Amniotic epithelial cell (primary cell): Measurements from ENCODE around the gene ATP13A2.

ENCODE experiments used
- DNase-seq: peaks from one replicate; pipeline ENCODE4 v3.0.0-alpha.2; 2010; ENCODE audit warnings: low read depth

Gene ATP13A2

DNA sequence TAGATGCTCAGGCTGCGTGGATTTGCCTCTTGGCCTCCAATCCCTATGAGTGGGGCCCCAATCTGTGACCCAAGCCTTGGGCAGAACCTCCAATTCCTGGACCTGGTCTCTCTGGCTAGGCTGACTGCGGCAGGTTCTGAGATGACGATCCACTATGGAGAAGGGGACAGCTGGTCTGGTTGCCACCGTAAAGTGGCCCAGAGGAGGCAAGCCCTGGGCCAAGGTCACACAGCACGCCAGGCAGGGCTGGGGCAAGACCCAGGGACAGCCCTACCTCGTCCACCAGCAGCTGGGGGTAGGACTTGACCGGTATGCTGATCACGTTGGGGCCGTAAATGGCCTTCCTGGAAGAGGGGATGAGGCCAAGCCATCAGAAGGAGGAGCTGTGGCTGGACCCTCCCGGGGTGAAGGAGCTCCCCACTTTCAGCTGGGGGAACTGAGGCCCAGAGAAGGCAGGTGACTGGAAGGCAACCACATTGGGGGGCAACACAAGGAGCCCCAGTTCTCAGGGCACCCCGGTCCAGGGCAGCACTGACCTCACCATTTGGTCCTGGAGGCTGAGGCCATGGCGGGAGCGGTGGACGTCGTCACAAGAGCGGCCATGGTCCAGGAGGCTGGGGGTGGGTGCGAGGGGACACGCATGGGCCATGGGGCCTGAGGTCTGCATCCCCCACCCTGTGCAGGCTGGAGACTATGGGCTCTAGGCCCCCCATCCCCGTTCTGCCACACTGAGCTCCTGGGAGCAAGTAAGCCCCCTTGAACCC is 9.8 kb downstream of the ATP13A2 start:
- DNase-seq = no peak

DNA sequence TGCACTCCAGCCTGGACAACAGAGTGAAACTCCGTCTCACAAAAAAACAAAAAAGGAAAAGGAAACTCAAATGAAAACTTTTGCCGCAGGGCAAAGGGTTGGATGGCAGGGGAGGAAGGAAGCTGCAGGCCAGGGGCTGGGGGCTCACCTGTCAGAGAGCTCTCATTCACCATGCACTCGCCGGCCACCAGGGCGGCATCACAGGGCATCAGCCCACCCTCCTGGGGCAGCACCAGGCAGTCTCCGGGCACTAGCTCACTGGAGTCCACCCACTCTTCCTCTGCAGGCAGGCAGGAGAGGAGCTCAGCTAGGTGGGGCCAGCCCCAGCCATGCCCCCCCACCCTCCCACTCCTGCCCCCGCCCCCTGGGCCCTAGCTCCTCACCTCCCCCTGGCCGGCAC is 11.9 kb downstream of the ATP13A2 start:
- DNase-seq = no peak

DNA sequence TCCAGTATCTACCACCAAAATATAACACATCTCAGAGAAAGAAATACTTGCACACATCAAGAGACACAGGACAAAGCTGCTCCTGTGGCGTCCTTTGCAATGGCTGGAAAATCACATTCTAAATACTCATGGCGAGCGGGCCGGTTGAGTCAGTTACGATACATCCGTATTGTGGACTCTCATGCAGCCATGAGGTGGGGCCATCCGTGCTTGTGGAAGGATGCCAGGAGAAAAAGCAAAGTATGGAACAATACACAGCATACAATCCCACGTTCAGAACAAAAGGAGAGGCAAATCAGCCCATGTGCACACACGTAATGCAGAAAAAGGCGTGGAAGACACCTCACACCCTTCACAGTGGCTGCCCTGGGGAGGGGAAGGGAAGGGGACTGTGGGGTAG is 13.1 kb downstream of the ATP13A2 start:
- DNase-seq = no peak

DNA sequence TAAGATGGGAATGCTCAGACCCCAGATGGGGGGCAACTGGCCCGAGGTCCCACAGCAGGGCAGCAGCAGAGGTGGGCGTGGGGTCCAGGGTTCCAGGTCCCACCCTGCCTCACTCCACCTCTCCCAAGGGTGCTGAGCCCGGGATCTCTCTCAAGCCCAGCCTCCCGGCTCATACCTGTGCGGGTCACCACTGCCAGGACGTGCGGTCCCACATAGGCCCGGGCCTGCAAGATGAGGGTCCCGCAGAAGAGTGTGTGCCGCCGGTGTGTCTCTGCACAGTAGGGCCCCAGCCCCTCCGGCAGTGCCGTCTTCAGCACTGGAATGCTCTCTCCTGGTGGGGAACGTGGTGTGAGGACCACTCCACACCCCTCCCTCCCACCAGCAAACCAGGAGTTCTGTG is 14.9 kb downstream of the ATP13A2 start:
- no peak for DNase-seq

DNA sequence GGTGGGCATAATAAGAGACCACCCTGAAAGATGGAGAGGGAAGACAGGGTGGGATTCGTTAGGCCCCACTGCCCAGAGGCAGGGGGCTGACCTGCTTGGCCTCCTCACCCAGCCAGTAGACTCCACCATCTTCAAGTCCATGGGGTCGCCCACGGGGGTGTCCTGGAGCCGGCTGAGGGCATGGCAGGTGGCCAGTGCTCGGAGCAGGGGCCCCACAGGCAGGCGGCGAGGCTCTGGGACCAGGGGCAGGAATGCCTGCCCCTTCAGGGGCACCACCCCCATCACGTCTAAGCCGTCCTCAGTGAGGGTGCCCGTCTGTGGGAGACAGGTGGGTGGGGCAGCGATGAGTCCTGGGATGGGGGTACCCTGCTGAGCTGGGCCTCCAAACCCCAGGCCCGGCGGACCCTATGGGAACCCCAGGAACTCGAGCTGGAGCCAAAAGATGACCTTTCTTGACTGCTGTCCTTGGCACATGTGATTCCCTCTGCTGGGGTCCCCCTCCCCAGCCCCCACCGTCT is 18.1 kb downstream of the ATP13A2 start:
- no peak for DNase-seq

DNA sequence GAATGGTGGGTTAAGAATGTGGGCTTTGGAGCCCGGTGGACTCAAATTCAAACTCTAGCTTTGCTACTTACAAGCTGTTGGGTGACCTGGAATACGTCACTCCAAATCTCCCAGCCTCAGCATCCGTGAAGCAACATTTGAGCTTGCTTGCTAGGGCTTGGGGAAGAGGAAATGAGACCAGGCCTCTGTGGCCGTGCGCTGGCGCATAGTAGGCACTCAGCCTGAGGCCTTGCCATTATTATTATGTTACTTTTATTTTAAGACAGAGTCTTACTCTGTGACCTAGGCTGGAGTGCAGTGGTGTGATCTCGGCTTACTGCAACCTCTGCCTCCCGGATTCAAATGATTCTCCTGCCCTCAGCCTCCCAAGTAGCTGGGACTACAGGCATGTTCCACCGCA is 19.1 kb downstream of the ATP13A2 start:
- no peak for DNase-seq

DNA sequence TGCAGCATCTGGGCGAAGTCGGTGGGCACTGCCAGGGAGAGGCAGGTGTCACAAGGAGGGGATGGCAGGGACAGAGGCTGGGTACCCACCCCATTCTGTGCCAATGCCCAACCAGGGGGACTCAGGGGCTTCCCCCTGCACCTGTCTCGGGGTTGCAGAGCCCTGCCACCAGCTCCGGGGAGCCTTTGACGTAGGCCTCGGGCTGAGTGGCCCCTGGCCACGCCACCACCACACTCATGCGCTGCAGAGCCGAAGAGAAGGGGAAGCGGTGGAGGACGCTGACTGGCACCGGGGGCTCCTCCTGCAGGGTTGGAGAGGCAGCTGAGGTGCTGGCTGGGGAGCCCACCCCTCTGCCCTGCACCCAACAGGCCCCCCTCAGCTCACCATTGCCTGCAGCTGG is 19.6 kb downstream of the ATP13A2 start:
- DNase-seq = no peak

DNA sequence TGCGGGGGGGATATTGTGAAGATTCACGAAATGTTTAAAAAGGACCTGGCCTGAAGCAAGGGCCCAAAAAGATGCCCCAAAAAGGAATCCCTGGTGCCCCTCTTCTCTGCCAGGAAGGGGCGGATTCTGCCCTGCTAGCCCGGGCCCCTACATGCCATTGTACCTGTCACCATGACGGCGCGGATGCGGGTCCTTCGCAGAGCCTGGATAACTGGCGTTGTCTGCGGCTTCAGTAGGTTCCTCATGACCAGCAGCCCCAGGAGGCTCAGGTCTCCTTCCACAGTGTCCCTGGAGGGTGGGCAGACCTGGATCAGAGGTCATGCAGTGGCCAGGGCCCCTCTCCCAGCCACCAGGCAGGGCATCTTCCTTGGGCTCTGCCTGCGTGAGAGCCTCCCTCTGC is 20.2 kb downstream of the ATP13A2 start:
- no peak for DNase-seq

DNA sequence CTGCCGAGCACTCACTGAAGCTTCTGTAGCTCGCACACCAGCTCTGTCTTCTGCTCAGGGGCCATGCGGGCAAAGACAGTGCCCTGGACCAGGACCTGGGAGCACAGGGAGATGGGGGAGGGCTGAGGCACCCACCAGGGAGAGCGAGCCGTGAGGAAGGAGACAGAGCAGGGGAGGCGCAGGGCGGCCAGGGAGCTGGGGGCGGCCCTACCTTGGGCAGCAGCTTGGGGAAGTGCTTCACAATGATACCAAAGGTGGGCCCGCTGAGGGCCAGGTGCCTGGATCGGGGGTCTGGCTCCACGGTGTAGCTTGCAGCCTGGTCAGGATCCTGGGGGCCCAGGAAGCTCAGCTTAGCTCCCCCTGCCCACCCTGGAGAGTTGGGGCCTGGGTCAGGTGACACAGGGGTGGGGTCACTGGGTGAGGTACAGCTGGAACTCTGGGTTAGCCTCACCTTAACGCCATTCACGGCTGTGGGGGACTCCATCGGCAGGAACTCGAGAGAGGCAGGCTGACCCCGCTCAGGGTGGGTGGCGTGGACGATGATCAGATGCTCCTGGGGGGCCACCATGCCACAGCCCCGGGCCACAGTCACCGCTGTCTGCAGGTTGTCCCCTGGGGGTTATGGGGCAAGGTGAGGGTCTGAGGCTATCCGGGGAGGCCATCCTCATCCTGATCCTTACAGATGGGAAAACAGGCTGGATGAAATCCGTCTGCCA is 21.9 kb downstream of the ATP13A2 start:
- DNase-seq = no peak

DNA sequence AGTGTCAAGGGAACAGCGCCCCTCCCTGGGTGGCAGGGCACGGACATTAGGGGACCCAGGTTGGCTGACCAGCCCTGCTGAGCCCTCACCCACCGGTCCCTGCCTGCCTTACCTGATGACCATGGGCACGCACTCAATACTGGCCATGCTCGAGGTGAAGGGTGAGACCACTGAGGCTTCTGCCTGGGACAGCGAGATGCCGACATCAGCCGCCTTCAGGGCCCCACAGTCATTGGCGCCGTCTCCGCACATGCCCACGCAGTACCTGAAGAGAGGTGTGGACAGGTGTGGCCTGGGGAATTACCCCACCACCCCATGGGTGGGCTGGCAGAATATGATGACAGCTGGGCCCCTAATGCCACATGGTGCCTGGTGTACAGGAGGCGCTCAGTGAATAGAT is 23.5 kb downstream of the ATP13A2 start:
- DNase-seq = no peak

DNA sequence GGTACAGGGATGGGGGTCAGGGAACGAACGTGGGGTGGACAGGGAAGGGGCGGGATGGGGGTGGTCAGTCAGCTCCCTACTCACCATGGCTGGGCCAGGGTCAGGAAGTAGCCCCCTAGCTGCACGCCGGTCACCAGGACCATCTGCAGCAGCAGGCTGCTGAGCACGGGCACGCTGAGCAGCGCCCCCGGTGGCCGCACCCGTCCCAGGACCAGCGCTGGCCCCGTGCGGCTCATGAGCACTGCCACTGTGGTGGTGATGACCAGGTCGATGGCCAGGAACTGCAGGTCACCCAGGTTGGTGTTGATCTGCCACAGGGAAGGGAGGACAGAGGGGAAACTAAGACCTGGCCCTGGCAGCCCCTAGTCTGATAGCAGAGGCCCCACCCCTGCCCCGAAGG is 24.8 kb downstream of the ATP13A2 start:
- DNase-seq = no peak

DNA sequence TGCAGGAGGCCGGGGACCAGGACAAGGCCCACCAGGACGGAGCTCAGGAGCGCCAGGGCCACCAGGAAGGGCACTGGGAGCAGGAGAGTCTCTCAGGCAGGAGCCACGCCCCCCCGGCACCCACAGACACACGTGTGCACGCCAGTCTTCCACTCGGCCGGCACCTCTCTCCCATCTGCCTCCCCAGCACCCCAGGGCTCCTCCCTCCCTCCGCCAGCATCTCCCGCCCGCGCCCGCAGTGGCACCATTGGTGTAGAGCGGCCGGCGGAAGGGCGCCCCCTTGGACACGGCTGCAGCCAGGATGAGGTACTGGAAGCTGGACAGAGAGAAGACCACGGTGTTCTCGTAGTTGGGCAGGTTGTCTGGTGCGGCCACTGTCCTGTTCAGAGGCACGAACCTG is 25.2 kb downstream of the ATP13A2 start:
- DNase-seq = no peak

DNA sequence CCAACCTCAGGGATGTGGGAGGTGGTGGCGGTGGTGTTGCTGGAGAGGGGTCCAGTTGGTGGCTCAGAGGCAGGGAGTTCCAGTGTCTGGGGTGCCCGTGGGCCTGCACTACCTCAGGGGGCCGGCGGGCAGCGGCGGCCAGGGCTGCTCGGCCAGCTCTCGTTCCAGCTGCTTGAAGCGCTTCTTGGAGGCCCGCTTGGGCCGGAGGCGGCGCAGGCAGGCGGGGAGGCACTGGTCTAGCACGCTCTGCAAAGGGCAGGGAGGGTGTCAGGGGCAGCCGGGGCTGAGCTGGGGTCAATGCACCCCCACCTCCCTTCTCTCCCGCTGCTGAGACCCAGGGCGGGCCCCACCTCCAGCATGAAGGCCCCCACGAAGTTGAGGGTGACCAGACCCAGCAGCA is 25.6 kb downstream of the ATP13A2 start:
- no peak for DNase-seq

DNA sequence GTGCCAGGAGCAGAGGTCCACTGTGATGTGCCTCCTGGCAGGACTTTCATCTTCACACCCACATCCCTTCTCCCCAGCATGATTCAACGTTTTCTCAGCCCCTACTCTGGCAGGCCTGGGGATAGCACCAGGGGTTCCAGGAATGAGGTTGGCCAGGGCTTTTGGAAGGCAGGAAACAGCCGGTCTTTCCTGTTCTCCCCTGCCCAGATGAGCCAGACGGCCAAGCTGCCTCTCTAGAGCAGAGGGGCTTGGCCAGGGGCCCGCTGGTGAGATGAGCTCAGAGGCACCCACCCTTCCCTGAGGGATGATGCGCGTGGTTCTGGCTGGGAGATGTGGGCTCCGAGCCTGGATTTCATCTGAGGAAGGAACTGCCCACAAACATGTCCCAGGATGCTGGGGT is 27.0 kb downstream of the ATP13A2 start:
- DNase-seq = peak; percentile 91

DNA sequence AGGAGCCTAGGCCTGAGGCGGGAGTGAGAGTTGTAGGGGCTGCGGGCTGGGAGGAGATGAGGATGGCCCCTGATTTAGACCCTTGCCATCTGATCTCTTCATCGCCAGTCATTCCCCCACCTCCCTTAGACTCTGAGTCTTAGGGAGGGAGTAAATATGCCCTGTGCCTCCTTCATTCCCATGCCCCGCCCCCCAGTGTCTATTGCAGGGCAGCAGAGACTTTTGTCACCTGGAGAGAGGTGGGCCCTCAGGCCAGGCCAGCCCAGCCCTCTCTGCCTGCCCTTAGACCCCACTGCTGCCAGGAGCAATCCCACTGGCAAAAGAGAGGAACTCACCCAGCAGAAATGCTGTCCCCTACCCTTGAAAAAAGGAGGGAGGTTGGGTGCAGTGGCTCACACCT is 28.1 kb downstream of the ATP13A2 start:
- no peak for DNase-seq

DNA sequence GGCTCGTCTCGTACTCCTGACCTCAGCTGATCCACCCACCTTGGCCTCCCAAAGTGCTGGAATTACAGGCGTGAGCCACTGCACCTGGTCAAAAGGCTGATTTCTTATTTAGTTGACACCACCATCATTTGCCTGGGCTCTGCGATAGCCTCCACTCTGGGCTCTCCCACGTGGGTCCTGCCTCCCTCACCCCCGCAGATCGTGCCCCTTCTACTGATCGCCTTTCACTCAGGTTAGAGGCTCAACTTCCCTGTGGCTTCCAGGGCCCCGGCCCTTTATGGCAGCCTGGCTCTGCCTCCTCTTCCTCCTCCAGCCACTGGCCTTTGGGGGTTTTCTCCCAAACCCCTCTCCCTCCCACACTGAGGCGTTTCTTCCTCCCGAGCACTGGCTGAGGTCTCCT is 28.8 kb downstream of the ATP13A2 start:
- DNase-seq = no peak

DNA sequence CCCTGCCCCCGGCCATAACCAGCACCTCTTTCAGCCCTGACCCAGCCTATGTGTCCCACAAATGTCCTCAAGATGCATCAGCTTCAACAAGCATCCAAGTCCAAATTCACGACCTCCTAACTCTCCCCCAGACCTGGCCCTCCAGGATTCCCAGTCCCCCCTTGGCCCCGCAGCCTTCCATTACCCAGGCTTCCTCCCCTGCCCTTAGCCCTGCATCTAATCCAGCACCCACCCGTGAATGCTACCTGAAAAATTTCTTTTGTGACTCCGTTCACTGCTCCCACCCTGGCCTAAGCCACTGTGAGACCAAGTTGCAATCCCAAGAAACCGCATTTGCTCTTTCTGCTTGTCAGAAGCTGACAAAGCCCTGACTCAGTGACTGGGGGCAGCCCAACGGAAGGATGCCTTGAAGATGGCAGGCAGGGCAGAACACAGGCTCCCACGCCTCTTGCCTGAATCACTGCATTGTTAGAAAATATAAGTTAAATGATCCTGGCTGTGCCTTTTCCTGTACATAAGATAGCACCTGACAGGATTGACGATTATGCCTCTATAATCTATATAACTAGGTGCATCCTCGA is 30.4 kb downstream of the ATP13A2 start:
- peak; percentile 93 for DNase-seq

DNA sequence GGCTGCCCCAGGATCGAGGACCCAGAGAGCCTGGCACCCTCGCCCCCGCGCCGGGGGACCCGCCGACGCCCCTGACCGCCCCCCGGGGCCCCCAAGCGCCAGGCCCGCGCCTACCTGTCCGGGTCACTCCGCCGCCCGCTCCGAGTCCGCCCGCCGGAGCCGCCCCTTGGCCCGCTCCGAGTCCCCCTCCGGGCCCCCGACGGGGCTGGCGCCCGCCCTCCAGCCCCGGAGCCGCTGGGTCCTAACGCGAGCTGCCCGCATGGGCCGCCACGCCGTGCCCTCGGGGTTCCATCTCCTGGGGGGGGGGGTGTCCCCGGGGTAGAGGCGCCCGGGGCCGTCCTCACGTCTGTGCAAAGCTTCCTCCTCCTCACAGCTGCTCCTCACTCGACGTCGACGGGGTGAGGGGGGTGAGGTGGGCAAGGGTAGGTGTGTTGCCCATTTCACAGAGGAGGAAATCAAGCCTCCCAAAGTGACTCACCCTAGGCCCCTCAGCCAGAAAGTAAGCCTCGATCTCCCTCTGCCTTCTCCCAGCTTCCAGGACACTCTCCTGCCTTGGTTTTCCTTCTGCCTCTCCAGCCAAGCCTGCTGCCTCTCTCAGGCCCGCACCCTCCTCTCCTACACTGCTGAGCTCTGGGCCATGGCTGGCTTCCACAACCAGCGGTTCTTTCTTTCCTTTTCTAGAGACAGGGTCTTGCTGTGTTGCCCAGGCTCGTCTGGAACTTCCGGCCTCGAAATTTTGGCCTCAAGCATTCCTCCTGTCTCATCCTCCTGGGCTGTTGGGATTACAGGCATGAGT is 31.1 kb downstream of the ATP13A2 start, which contains the start of gene MFAP2:
MFAP2 (minus strand) TSS at position 148 of the 796 bp plus-strand sequence. CDS start 2,347 bp downstream, outside the sequence.
- no peak for DNase-seq

DNA sequence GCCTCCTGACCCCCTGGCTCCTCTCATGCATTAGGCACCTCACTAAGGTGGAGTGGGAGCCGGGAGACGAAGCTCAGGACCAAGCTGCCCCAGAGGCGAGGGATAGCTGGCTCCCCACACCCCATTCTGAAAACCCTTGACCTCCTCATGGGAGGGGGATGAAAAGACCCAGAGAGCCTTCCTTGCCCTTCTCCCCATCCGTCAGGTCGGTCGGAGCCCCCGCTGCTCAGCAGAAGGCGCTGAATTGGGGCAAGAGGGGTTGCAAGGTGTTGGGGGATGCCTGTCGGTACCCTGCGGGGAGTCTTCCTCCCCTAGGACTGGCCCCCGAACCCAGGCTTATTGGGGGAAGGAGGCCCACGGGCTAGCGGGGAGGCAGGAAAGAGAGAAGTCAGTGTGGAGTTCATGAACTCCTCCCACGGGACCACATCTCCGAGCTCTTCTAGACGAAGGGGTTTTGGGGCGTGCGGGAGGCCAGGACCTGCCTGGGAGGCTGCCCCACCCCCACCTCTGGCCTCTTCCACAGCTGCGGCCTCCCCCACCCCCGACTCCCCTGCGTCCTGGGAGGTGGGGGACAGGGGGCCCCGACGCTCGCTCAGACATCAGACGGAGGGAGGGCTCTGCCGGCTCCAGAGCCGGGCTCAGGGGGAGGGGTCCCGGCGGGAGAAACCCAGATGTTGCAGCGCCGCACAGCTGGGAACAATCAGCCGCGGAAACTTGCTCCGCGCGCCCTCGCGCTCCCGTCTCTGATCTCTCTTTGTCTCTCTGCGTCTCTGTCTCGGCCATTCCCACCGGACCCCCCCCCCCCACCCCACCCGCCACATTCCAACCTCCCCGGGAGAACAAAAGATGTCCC is 32.0 kb downstream of the ATP13A2 start:
- no peak for DNase-seq

DNA sequence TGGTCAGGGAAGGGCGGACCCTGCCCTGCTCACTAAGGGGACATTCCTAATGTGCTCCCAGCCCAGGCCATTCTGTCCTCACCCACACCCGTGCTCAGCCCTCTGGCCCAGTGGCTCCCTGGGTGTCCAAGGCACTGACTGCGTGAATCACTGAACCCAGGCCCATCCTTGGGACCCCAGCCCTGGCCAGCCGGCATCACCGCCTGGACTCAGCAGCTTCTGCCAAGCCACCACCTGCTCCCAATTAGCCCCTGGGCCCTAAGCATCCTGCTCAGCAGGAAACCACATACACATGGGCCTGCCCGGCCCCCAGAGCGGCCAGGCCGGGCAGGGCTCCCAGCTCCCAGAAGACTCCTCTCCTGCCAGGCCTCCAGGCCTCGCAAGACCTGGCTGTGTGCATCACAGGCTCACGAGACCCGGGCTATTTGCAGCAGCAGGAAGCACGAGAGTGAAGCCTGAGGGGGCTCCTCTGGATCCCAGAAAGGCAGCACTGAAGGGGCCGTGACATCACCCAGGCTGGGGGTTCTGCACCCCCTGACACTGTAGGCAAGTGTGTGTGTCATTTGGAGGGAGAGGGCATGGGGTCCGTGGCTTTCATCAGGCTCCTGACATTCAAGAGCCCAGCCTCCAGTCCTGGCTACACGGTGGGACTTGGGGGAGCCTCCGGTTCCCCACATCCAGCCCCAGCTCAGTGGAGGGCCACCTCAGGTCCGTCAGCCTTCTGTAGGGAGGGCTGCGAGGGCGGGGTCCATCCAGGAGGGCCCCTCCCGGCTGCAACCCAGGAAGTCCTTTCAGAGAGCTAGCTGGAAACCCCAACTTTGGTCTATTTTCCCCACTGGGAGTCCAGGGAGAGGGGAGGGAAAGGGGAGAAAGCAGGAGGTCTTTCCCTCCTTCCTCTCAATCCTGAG is 32.9 kb downstream of the ATP13A2 start:
- DNase-seq = peak; percentile 54
